Fibroblast of villous mesenchyme (primary cell): ENCODE measurements around the gene RGMA. TPM values are rescaled to one million over a fixed set of nuclear protein-coding genes. Genes with fewer than 3 reads are reported as not detected.

ENCODE experiments used
- DNase-seq: peaks from one replicate; pipeline ENCODE4 v3.0.0-alpha.2; 2010; ENCODE audit warnings: low read depth
- H3K4me3 ChIP-seq: 2 replicates; pipeline ENCODE4 v1.5.1; 2011; ENCODE audit warnings: low read depth, mild to moderate bottlenecking, low read length
- CTCF ChIP-seq: IDR thresholded peaks from 2 replicates; pipeline ENCODE4 v1.5.1; 2012; ENCODE audit warnings: low read depth, mild to moderate bottlenecking, low read length; ENCODE audit not compliant: insufficient read depth
- total RNA-seq: library from RNA; depleted of rRNA; stranded (reverse); fragments of >200 nt; gene quantifications from 2 replicates; pipeline ENCODE4 v1.2.3, GENCODE V29; 2012

Gene RGMA
- total RNA-seq, 1 donor, result not detected

GRCh38 chr15:93047621-93048425 lies 41.2 kb downstream of the RGMA start:
- H3K4me3 ChIP-seq, result no peak overlapping the region
- DNase-seq, result no peak
- no peak for TF ChIP-seq CTCF

DNA sequence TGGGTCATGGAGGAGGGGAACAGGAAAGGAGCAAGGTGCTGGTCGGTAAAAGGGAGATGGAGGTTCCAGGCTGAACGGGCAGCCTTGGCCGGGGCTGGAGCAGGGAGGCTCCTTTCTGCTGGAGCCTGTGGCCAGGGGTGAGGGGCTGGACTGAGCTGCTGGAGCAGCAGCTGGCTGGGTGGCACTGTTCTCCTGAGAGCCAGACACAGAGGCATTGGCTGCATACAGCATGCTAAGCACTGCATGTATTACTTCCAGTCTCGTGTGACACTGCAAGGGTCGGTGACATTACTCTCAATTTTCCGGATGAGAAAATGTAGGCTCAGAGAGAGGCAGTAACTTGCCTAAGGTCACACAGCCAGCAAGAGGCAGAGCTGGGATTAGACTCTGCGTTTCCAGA lies 42.3 kb downstream of the RGMA start:
- no peak for DNase-seq
- H3K4me3 ChIP-seq, result no peak overlapping the region
- no peak for TF ChIP-seq CTCF

DNA sequence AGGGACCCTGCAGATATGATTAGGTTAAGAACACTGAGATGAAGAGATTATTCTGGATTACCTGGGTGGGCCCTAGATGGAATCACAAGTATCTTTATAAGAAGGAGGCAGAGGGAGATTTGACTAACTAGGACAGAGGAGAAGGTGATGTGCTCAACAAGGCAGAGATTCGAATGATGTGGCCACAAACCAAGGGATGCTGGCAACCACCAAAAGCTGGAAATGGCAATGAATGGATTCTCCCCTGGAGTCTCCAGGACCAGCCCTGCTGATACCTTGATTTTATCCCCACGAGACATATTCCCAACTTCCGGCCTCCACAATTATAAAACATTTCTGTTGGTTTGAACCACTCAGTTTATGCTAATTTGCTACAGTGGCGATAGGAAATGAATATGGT lies 42.9 kb downstream of the RGMA start:
- TF ChIP-seq CTCF, result no peak
- DNase-seq, result no peak
- H3K4me3 ChIP-seq, result no peak overlapping the region

DNA sequence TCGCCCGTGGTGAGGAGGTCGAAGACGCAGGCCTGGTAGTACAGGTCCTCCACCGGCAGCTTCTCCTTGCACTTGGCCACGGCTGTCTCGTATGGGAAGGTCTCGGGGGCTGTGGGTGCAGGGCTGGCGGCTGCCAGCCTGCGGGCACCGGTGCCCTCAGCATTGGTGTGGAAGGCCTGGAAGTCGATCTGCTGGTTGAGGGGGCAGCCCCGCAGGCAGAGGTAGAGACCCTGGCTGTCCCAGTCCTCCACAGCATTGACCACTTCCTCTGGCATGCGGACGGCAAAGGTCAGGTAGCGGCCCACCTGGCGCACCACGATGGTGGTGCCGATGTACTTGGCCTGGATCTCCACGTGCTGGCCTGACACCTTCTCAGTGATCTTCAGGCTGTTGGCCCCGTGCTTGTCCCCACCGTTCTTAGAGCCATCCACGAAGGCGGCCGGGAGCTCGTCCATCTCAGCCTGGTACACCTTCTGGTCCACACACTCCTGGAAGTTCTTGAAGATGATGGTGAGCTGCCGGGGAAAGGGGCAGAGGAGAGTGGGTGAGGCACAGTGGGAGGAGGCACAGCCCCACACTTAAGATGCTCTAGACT lies 43.7 kb downstream of the RGMA start:
- DNase-seq, result no peak
- TF ChIP-seq CTCF, result no peak
- H3K4me3 ChIP-seq, result no peak overlapping the region

DNA sequence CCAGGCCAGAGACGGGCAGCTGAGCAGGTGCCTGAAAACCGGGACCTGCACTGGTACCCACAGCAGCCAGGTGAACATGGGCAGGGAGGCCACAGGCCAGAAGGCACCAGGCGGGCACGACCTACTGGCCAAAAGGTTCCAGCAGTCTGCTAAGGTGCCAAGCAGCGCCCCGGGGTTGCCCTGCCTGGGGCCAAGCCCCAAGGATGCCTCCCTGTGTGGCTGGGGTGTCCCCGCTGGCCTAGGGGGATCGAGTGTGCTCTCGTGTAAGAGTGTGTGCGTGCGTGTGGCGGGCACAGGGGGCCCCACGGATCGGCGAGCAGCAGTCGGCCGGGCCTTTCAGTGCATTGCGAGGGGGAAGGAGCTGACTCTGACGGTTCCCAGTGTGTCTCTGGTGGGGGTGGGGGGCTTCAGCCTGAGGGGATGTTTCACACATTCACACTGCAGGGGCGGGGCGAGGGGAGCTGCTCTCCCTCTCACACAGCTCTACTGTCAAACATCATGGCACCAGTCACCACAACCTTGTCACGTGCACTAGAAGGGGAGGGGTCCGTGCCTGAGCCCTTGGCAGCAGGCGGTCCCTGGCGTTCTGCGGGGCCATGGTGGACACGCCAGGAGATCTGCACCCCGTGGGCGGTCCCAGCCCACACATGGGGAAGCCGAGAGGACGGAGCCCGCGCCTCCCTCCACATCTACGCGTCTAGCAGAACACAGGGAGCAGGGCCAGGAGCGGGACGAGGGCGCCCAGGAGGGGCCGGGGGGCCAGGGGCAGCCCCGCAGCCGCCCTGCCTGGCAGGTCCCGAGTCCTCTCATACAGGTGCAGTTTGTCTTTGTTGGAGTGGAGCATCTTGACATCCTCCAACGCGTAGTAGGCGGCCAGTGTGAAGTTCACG lies 44.5 kb downstream of the RGMA start:
- TF ChIP-seq CTCF, result no peak
- no peak overlapping the region for H3K4me3 ChIP-seq
- DNase-seq, result no peak

DNA sequence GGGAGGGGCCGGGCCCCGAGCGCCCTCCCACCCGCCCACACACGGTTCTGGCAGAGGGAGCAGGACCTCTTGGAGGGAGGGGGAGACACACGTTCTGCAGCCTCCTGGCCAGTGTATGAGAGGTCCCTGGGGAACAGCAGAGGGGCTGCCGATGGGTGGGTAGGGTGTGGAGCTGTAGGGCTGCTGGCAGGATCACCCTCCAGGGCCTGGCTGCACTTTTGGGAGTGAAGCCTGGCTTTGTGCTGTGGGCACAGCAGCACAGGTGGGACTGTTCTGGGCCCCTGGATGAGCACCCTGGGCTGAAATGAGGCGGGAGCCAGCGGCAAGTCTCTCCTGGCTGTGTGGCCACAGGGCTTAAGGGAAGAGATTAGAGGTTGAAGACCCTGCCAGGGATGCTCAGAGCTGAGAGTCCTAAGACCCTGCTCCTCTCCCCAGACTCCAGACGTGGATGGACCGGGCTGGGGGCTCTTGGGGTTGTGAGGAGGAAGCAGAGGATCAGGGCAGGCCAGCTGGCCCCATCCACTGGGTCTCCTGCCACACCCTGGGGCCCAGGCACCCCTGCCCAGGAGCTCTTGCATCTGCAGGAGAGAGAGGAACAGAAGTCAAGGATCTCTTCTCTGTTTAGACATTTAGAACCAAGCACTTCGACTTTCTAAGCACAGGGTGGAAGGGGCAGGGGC lies 45.2 kb downstream of the RGMA start:
- TF ChIP-seq CTCF, result no peak
- no peak for DNase-seq
- no peak overlapping the region for H3K4me3 ChIP-seq
